Uterus (tissue), 2 donors: ENCODE data around the gene OSBPL9.

Experiments used
- POLR2A ChIP-seq, 2 donors: fragments of 450-650 bp; IDR thresholded peaks; one replicate each; pipeline ENCODE4 v1.6.1; 2016; ENCODE audit warnings: antibody characterized with exemption in 2 of 2, mild to moderate bottlenecking in 1 of 2, moderate library complexity in 1 of 2
- TF ChIP-seq, protein P1 (sequence below), 4 experiments: fragments of 200-600 bp in 2 of 4; fragments of 450-650 bp in 2 of 4; sonication (generic) in 2 of 4; IDR thresholded peaks; one replicate each; pipeline ENCODE4 v1.5.1; 2016 to 2019; ENCODE audit warnings: antibody characterized with exemption in 4 of 4, mild to moderate bottlenecking in 2 of 4, moderate library complexity in 1 of 4

DNA sequence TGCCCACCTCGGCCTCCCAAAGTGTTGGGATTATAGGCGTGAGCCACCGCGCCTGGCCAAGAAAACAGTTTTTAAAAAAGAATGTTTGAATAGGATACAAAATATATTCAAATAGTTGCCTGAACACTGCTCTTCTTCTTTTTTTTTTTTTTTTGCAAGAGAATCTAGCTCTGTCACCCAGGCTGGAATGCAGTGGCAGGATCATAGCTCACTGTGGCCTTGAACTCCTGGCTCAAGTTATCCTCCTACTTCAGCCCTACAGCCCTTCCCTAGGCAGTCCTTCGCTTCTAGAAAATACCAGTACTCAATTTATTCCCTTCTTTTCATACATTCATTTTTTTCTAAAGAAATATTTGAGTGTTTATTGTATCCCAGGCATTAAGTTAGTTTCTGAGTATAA lies 67.9 kb downstream of the OSBPL9 start:
- no peak for TF ChIP-seq POLR2A (IDR thresholded peaks at IDR 0.05)
- TF ChIP-seq, protein P1, sequence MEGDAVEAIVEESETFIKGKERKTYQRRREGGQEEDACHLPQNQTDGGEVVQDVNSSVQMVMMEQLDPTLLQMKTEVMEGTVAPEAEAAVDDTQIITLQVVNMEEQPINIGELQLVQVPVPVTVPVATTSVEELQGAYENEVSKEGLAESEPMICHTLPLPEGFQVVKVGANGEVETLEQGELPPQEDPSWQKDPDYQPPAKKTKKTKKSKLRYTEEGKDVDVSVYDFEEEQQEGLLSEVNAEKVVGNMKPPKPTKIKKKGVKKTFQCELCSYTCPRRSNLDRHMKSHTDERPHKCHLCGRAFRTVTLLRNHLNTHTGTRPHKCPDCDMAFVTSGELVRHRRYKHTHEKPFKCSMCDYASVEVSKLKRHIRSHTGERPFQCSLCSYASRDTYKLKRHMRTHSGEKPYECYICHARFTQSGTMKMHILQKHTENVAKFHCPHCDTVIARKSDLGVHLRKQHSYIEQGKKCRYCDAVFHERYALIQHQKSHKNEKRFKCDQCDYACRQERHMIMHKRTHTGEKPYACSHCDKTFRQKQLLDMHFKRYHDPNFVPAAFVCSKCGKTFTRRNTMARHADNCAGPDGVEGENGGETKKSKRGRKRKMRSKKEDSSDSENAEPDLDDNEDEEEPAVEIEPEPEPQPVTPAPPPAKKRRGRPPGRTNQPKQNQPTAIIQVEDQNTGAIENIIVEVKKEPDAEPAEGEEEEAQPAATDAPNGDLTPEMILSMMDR (IDR thresholded peaks at IDR 0.05): no peak
